GM04503 (cell line): ENCODE data around the gene CRY2.
"Not testable (repeated sequence)": the region's sequence is repeated elsewhere in the genome, so short reads cannot be mapped to it uniquely, and the experiment has no call there.

Source experiments
- DNase-seq: peaks from one replicate; pipeline ENCODE4 v3.0.0-alpha.2; 2012; ENCODE audit warnings: low read depth

Gene CRY2

GRCh38 chr11:45899448-45900174, 52.3 kb downstream of the CRY2 start:
- DNase-seq = peak; percentile 27

GRCh38 chr11:45900175-45900800, 53.0 kb downstream of the CRY2 start:
- DNase-seq = not testable (repeated sequence)

GRCh38 chr11:45900916-45901617, 53.8 kb downstream of the CRY2 start:
- DNase-seq = no peak

GRCh38 chr11:45901626-45902025, 54.4 kb downstream of the CRY2 start:
- DNase-seq = no peak

- no peak for DNase-seq
These were observed 55.4 kb downstream of the CRY2 start for GRCh38 chr11:45902452-45903380.

- no peak for DNase-seq
These were observed 57.1 kb downstream of the CRY2 start for GRCh38 chr11:45904309-45904915.

- no peak for DNase-seq
These were observed 57.8 kb downstream of the CRY2 start for GRCh38 chr11:45905095-45905494.

- DNase-seq = not testable (repeated sequence)
These were observed 58.3 kb downstream of the CRY2 start for GRCh38 chr11:45905576-45905975.

- DNase-seq = no peak
These were observed 58.9 kb downstream of the CRY2 start for GRCh38 chr11:45906096-45906682.

- no peak for DNase-seq
These were observed 59.8 kb downstream of the CRY2 start, which contains the start of gene FREY1 for GRCh38 chr11:45906965-45907611. TSS of gene FREY1 (minus strand) at chr11:45907271. CDS start at chr11:45907245, 26 bp downstream.

- no peak for DNase-seq
These were observed 60.7 kb downstream of the CRY2 start for GRCh38 chr11:45907911-45908370.

- no peak for DNase-seq
These were observed 62.6 kb downstream of the CRY2 start for GRCh38 chr11:45909594-45910475.

- DNase-seq = no peak
These were observed 63.3 kb downstream of the CRY2 start for GRCh38 chr11:45910623-45911022.

GRCh38 chr11:45913514-45913913, 66.2 kb downstream of the CRY2 start:
- DNase-seq = no peak

- DNase-seq = no peak
These were observed 66.8 kb downstream of the CRY2 start for GRCh38 chr11:45913942-45914635.

- DNase-seq = no peak
These were observed 68.2 kb downstream of the CRY2 start for GRCh38 chr11:45915446-45915845.

- DNase-seq = no peak
These were observed 70.0 kb downstream of the CRY2 start for GRCh38 chr11:45917286-45917622.

GRCh38 chr11:45917623-45918330, 70.5 kb downstream of the CRY2 start, which contains the start of gene PEX16:
TSS of gene PEX16 (minus strand) at chr11:45917877. CDS start at chr11:45917811, 66 bp downstream.
- peak; percentile 99 for DNase-seq
